ENCODE results near the gene COA4. TPM values are rescaled to one million over a fixed set of nuclear protein-coding genes. Genes with fewer than 3 reads are reported as not detected.
A peak's percentile ranks its signal among the peaks of the same experiment; 100 is the strongest.

COA4 gene
- total RNA-seq, 1 experiment from 2014 or later: 367 TPM

- peak; percentile 56 for DNase-seq
- Histone ChIP-seq H3K27ac (ENCODE audit: low read length) (0 out of 2 replicates have a peak overlapping the region, but pooled peaks have one; percentile 1), H3K9me2 (replicated peaks; ENCODE audit: low read length) (no peaks in the 10 kb centered on the region), H3K4me3 (ENCODE audit: low read length) (no peak overlapping the region), H3K9ac (ENCODE audit: low read length) (no peak overlapping the region), H3F3A (ENCODE audit: low read length, unreplicated experiment) (no peaks in the 10 kb centered on the region), H3K79me2 (ENCODE audit: low read length) (no peaks in the 10 kb centered on the region), H3K9me3 (ENCODE audit: low read length) (no peaks in the 10 kb centered on the region), H3K4me1 (ENCODE audit: insufficient read depth, low read length) (peaks cover 27% of the 10 kb centered on the region), H2AFZ (ENCODE audit: low read length) (no peak overlapping the region), H4K20me1 (ENCODE audit: low read length) (no peaks in the 10 kb centered on the region), H3K4me2 (ENCODE audit: low read length) (no peak overlapping the region), H3K27me3 (ENCODE audit: low read length) (no peaks in the 10 kb centered on the region), H3K36me3 (ENCODE audit: low read depth, low read length) (peaks cover 8% of the 10 kb centered on the region; the same call in 1 of the 2 replicates)
- BruUV-seq (replicated peaks): no TSS peak
- peak; percentile 61 for ATAC-seq
- intact Hi-C loops (cut with micrococcal nuclease): no loop called here
- ChIA-PET POLR2A (ENCODE audit: unreplicated experiment) (interaction anchor here (0.6 to 0.7 kb wide), 2 partner anchors 37 to 102 kb away, joined by 3 to 15 read pairs; no protein-coding TSS in a partner anchor), CTCF (no interaction called here)
- TF ChIP-seq CTCF (conservative IDR thresholded peaks at IDR 0.05; ENCODE audit: low read depth, low read length) (no peak), EZH2phosphoT487 (IDR thresholded peaks at IDR 0.05; ENCODE audit: borderline replicate concordance, low read length) (no peak), EZH2 (IDR thresholded peaks at IDR 0.05; ENCODE audit: low read length, unreplicated experiment) (no peak)
Observed at GRCh38 chr11:73866095-73866579, 10.5 kb downstream of the COA4 start.

GRCh38 chr11:73862986-73863385, 13.7 kb downstream of the COA4 start:
- Histone ChIP-seq H3K9ac (ENCODE audit: low read length) (no peak overlapping the region), H3K27me3 (ENCODE audit: low read length) (no peaks in the 10 kb centered on the region), H3F3A (ENCODE audit: low read length, unreplicated experiment) (no peaks in the 10 kb centered on the region), H4K20me1 (ENCODE audit: low read length) (no peaks in the 10 kb centered on the region), H3K79me2 (ENCODE audit: low read length) (no peaks in the 10 kb centered on the region), H3K4me1 (ENCODE audit: insufficient read depth, low read length) (peaks cover 12% of the 10 kb centered on the region), H3K9me3 (ENCODE audit: low read length) (no peaks in the 10 kb centered on the region), H2AFZ (ENCODE audit: low read length) (no peak overlapping the region), H3K27ac (ENCODE audit: low read length) (no peak overlapping the region), H3K9me2 (replicated peaks; ENCODE audit: low read length) (no peaks in the 10 kb centered on the region), H3K4me3 (ENCODE audit: low read length) (no peak overlapping the region), H3K4me2 (ENCODE audit: low read length) (no peak overlapping the region), H3K36me3 (ENCODE audit: low read depth, low read length) (peaks cover 8% of the 10 kb centered on the region; the same call in 1 of the 2 replicates)
- CTCF ChIA-PET: no interaction called here
- intact Hi-C loops (cut with micrococcal nuclease): no loop called here
- POLR2A ChIA-PET (ENCODE audit: unreplicated experiment): no interaction called here
- DNase-seq: no peak
- TF ChIP-seq CTCF (conservative IDR thresholded peaks at IDR 0.05; ENCODE audit: low read depth, low read length) (no peak), EZH2 (IDR thresholded peaks at IDR 0.05; ENCODE audit: low read length, unreplicated experiment) (no peak), EZH2phosphoT487 (IDR thresholded peaks at IDR 0.05; ENCODE audit: borderline replicate concordance, low read length) (no peak)
- BruUV-seq (replicated peaks): no TSS peak
- no peak for ATAC-seq

- no TSS peak for BruUV-seq (replicated peaks)
- DNase-seq (no peak), ATAC-seq (no peak)
- TF ChIP-seq CTCF (conservative IDR thresholded peaks at IDR 0.05; ENCODE audit: low read depth, low read length) (no peak), EZH2phosphoT487 (IDR thresholded peaks at IDR 0.05; ENCODE audit: borderline replicate concordance, low read length) (no peak), EZH2 (IDR thresholded peaks at IDR 0.05; ENCODE audit: low read length, unreplicated experiment) (no peak)
- H3K9me3 ChIP-seq (ENCODE audit: low read length): no peaks in the 10 kb centered on the region
- H3F3A ChIP-seq (ENCODE audit: low read length, unreplicated experiment): no peaks in the 10 kb centered on the region
- POLR2A ChIA-PET (ENCODE audit: unreplicated experiment): no interaction called here
- H3K79me2 ChIP-seq (ENCODE audit: low read length): no peaks in the 10 kb centered on the region
- no peaks in the 10 kb centered on the region for H3K4me1 ChIP-seq (ENCODE audit: insufficient read depth, low read length)
- H3K9me2 ChIP-seq (replicated peaks; ENCODE audit: low read length): no peaks in the 10 kb centered on the region
- CTCF ChIA-PET: no interaction called here
- H3K27ac ChIP-seq (ENCODE audit: low read length): no peak overlapping the region
- H3K9ac ChIP-seq (ENCODE audit: low read length): no peak overlapping the region
- H3K4me2 ChIP-seq (ENCODE audit: low read length): no peak overlapping the region
- H3K27me3 ChIP-seq (ENCODE audit: low read length): no peaks in the 10 kb centered on the region
- intact Hi-C loops (cut with micrococcal nuclease): no loop called here
- H2AFZ ChIP-seq (ENCODE audit: low read length): no peak overlapping the region
- H3K4me3 ChIP-seq (ENCODE audit: low read length): no peak overlapping the region
- no peaks in the 10 kb centered on the region for H4K20me1 ChIP-seq (ENCODE audit: low read length)
- peaks cover 8% of the 10 kb centered on the region; the same call in 1 of the 2 replicates for H3K36me3 ChIP-seq (ENCODE audit: low read depth, low read length)
Observed at GRCh38 chr11:73860202-73860601, 16.4 kb downstream of the COA4 start.

Measured in PC-3 (cell line).